Thoracic aorta (tissue), 2 donors: Measurements from ENCODE around the gene ATG3. TPM values are rescaled to one million over a fixed set of nuclear protein-coding genes. Genes with fewer than 3 reads are reported as not detected.

ENCODE experiments used
- ATAC-seq: fragments of 150-250 bp; one replicate; pipeline ENCODE4 v1.8.0; 2017; ENCODE audit warnings: low read depth; ENCODE audit not compliant: insufficient number of reproducible peaks, low FRiP score
- DNase-seq: peaks from one replicate; pipeline ENCODE4 v3.0.0-alpha.2; 2020; ENCODE audit warnings: low spot score
- H3K27ac ChIP-seq, 2 donors: fragments of 200-600 bp; sonication (generic); 1 replicate in 1 of 2; 2 replicates in 1 of 2; pipeline ENCODE4 v1.5.1; 2016; ENCODE audit warnings: mild to moderate bottlenecking in 2 of 2, moderate library complexity in 2 of 2
- H3K27me3 ChIP-seq: fragments of 200-600 bp; sonication (generic); replicated peaks from 2 replicates; pipeline ENCODE4 v1.6.0; 2016; ENCODE audit warnings: mild to moderate bottlenecking; ENCODE audit not compliant: insufficient read depth
- H3K36me3 ChIP-seq: fragments of 200-600 bp; sonication (generic); one replicate; pipeline ENCODE4 v1.5.1; 2016
- H3K4me1 ChIP-seq, 2 donors: fragments of 200-600 bp; sonication (generic); 1 replicate in 1 of 2; 2 replicates in 1 of 2; pipeline versions ENCODE4 v1.5.1 to v1.6.0; 2016; ENCODE audit warnings: low read depth in 2 of 2, mild to moderate bottlenecking in 1 of 2; ENCODE audit not compliant: control insufficient read depth in 1 of 2
- H3K4me3 ChIP-seq: fragments of 200-600 bp; sonication (generic); 2 replicates; pipeline ENCODE4 v1.5.1; 2016; ENCODE audit warnings: mild to moderate bottlenecking
- H3K9me3 ChIP-seq: fragments of 200-600 bp; sonication (generic); 2 replicates; pipeline ENCODE4 v1.5.1; 2016
- CTCF ChIP-seq: fragments of 200-600 bp; sonication (generic); IDR thresholded peaks from one replicate; pipeline ENCODE4 v1.5.1; 2019; ENCODE audit warnings: antibody characterized with exemption
- total RNA-seq, 2 donors: library from RNA; depleted of rRNA; stranded (reverse); fragments of >200 nt; gene quantifications; one replicate each; pipeline versions ENCODE4 v1.1.0 to v1.2.3, GENCODE V29; 2016

ATG3 gene
- total RNA-seq: 10 to 100 TPM; 37.5 to 52.6 TPM

- H3K27ac ChIP-seq: peak within 1 kb of the TSS; percentile 91 to 96
- TF ChIP-seq CTCF: no peak
- peaks cover 4% of the 10 kb centered on the region for H3K36me3 ChIP-seq
- DNase-seq (peak; percentile 95), ATAC-seq (peak; percentile 98)
- no peaks in the 10 kb centered on the region for H3K27me3 ChIP-seq
- peaks cover 17 to 42% of the 10 kb centered on the region in 2 donors for H3K4me1 ChIP-seq
- H3K9me3 ChIP-seq: no peaks in the 10 kb centered on the region
- peak within 1 kb of the TSS; percentile 96 for H3K4me3 ChIP-seq
Observed at GRCh38 chr3:112561734-112562529, at the start of gene ATG3, which contains the start of gene SLC35A5. Gene ATG3 (minus strand): TSS chr3:112561962. CDS start chr3:112561528, 434 bp downstream. Gene SLC35A5 (plus strand): TSS chr3:112562045. CDS start chr3:112563404, 1,359 bp downstream.

GRCh38 chr3:112610121-112610520 lies 48.4 kb upstream of the ATG3 start:
- Histone ChIP-seq H3K9me3 (no peaks in the 10 kb centered on the region), H3K27me3 (no peaks in the 10 kb centered on the region), H3K36me3 (peaks cover 3% of the 10 kb centered on the region), H3K4me3 (no peak overlapping the region), H3K4me1 (peaks cover 0 to 4% of the 10 kb centered on the region in 2 donors), H3K27ac (no peak overlapping the region)
- DNase-seq: no peak
- no peak for ATAC-seq
- no peak for TF ChIP-seq CTCF

- H3K4me1 ChIP-seq: peaks cover 0 to 7% of the 10 kb centered on the region in 2 donors
- H3K27me3 ChIP-seq: no peaks in the 10 kb centered on the region
- ATAC-seq: no peak
- TF ChIP-seq CTCF: no peak
- DNase-seq: no peak
- peaks cover 3% of the 10 kb centered on the region for H3K36me3 ChIP-seq
- no peaks in the 10 kb centered on the region for H3K9me3 ChIP-seq
- H3K4me3 ChIP-seq: no peak overlapping the region
- H3K27ac ChIP-seq: no peak overlapping the region
Observed at GRCh38 chr3:112607863-112608262, 46.1 kb upstream of the ATG3 start.

- Histone ChIP-seq H3K36me3 (peaks cover 3% of the 10 kb centered on the region), H3K9me3 (no peaks in the 10 kb centered on the region), H3K4me3 (no peak overlapping the region), H3K27me3 (no peaks in the 10 kb centered on the region), H3K4me1 (peaks cover 0 to 4% of the 10 kb centered on the region in 2 donors), H3K27ac (no peak overlapping the region)
- no peak for DNase-seq
- TF ChIP-seq CTCF: no peak
- no peak for ATAC-seq
Observed at GRCh38 chr3:112606098-112606497, 44.3 kb upstream of the ATG3 start.

- no peak for TF ChIP-seq CTCF
- H3K27me3 ChIP-seq: no peaks in the 10 kb centered on the region
- DNase-seq (no peak), ATAC-seq (no peak)
- no peak overlapping the region for H3K4me3 ChIP-seq
- peaks cover 3% of the 10 kb centered on the region for H3K36me3 ChIP-seq
- no peaks in the 10 kb centered on the region for H3K9me3 ChIP-seq
- peaks cover 0 to 4% of the 10 kb centered on the region in 2 donors for H3K4me1 ChIP-seq
- H3K27ac ChIP-seq: no peak overlapping the region
Observed at GRCh38 chr3:112605285-112605684, 43.5 kb upstream of the ATG3 start.
